GM12874 (cell line): ENCODE measurements around the gene DEK.

Experiments
- CTCF ChIP-seq: IDR thresholded peaks from 2 replicates; pipeline ENCODE4 v1.5.1; 2011; ENCODE audit warnings: low read depth, mild to moderate bottlenecking, control low read depth, low read length, moderate library complexity; ENCODE audit not compliant: insufficient read depth

DEK gene

DNA sequence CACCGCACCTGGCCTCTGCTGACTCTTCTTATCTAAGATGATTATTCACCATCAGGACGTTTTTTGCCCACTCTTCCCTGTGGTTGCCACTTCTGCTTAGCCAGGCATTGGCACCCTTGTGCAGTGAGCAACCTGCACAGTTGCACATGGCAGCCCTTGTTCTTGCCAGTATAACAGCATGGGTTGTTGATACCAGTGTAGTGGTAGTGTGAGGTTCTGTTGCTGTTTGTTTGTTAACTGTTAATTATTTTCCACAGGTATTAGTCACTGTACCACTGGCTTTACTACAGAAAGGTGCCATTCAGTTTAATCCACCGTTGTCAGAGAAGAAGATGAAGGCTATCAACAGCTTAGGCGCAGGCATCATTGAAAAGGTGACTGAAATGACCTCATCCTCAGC is 52.1 kb downstream of the DEK start:
- TF ChIP-seq CTCF: no peak

- no peak for TF ChIP-seq CTCF
These were observed 53.0 kb downstream of the DEK start for GRCh38 chr6:18211338-18211737.

GRCh38 chr6:18210707-18211106 is 53.6 kb downstream of the DEK start:
- TF ChIP-seq CTCF: no peak

GRCh38 chr6:18209539-18210197 is 54.7 kb downstream of the DEK start:
- TF ChIP-seq CTCF: no peak

DNA sequence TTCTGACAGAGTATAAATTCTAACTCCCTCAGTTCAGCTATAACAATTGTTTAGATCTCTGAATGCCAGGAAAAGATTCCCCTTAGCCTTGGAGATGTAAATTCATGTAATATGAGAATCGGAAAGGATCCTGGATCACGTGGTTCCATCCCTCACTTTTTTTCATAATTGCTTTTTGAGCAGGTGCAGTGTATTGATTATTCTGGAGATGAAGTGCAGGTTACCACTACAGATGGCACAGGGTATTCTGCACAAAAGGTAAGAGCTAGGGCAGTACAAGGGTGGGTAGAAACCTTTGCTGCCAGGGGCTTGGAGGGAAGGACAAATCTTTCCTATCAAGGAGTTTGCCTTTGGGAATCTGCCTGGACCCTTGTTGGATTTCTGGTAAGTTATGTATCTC is 56.4 kb downstream of the DEK start:
- TF ChIP-seq CTCF: no peak

GRCh38 chr6:18207438-18207837 is 56.9 kb downstream of the DEK start:
- no peak for TF ChIP-seq CTCF

DNA sequence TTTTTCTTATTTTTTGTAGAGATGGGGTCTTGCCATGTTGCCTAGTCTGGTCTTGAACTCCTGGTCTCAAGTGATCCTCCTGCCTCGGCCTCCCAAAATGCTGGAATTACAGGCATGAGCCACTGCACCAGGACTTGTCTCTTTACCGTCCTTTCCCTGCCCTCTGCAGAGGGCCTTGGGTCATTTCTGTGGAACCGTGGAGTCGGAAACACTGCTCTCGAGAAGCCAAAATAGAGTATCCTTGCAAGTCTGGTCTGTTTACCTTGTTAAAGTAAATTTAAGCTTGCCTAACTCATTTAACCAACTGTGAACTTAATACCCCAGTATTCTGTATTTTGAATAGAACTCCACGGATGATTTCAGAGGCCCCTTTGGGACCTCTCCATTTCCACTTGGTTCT is 57.7 kb downstream of the DEK start:
- no peak for TF ChIP-seq CTCF

GRCh38 chr6:18204691-18205090 is 59.6 kb downstream of the DEK start:
- no peak for TF ChIP-seq CTCF
